HG03025 (cell line): ENCODE data around the gene SCAP.

Experiments
- ATAC-seq: cut with Tn5 transposase; IDR thresholded peaks from one replicate; pipeline ENCODE4 v1.9.1; 2021; ENCODE audit warnings: mild to moderate bottlenecking, moderate library complexity; ENCODE audit not compliant: unreplicated experiment, low FRiP score

SCAP gene

DNA sequence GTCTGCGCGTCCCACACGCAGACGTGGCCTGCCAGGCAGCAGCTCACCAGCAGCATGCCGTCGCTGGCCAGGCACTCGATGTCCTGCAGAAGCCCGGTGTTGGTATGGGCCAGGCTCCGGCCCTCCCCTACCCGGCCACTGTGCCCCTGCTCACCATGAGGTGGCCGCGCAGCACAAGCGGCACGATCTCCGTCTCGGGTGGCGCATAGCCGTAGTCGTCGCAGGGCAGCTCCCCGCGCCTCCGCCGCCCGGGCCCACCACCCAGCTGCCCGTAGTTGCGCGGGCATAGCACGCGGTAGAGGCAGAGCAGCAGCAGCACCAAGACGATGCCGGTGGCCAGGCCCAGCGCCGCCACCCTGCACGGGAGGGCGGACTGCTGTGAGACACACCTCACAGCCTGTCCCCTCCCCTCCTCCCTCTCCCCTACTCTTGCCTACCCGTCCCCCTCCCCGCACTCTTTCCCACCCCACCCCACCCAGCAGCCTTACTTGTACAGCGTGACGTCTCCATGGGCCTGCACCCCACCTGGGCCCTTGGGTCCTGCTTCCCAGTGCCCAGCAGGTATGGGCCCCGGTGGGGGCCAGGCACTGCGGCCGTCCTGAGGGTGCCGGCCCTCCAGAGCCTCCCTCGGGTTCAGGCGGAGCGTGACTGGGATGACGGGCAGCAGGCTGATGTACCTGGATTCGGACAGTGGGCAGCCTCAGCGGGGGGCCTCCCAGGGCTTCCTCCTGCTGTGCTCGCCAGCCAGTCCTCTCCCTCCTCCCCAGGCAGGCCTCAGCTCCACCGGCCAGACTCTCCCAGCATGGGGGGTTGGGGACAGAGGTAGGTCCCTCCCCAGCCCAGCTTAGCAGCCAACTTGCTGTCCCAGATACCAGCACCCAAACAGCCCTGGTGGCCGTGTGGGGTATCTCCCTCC lies 57.3 kb downstream of the SCAP start:
- no peak for ATAC-seq

- no peak for ATAC-seq
Measured at GRCh38 chr3:47416041-47416440, 59.7 kb downstream of the SCAP start.

- no peak for ATAC-seq
Measured at GRCh38 chr3:47414666-47415587, 60.8 kb downstream of the SCAP start.

GRCh38 chr3:47414161-47414564 lies 61.6 kb downstream of the SCAP start:
- ATAC-seq: no peak

GRCh38 chr3:47413751-47414150 lies 62.0 kb downstream of the SCAP start:
- ATAC-seq: no peak

DNA sequence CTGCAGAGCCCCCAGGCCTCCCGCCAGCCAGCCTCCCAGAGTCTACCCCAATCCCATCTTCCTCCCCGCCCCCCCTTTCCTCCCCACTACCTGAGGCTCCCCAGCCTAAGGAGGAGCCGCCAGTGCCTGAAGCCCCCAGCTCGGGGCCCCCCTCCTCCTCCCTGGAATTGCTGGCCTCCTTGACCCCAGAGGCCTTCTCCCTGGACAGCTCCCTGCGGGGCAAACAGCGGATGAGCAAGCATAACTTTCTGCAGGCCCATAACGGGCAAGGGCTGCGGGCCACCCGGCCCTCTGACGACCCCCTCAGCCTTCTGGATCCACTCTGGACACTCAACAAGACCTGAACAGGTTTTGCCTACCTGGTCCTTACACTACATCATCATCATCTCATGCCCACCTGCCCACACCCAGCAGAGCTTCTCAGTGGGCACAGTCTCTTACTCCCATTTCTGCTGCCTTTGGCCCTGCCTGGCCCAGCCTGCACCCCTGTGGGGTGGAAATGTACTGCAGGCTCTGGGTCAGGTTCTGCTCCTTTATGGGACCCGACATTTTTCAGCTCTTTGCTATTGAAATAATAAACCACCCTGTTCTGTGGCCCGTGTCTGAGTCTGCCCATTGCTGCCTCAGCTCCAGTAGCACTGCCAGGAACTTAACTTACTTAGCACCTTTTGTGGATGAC lies 62.8 kb downstream of the SCAP start:
- no peak for ATAC-seq

DNA sequence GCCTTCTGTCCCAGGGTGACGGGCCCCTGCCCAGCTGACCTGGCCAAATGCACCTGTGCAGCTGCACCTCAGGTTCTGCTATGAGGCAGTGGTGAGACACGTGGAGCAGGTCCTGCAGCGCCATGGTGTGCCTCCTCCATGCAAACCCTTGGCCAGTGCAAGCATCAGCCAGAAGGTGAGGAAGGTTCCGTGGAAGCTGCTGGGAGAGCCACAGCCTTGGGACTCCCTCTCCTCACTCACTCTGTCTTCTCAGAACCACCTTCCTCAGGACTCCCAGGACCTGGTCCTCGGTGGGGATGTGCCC lies 63.3 kb downstream of the SCAP start:
- ATAC-seq: no peak

GRCh38 chr3:47411696-47412452 lies 63.9 kb downstream of the SCAP start:
- ATAC-seq: no peak

GRCh38 chr3:47410801-47411646 lies 64.7 kb downstream of the SCAP start:
- no peak for ATAC-seq

GRCh38 chr3:47410417-47410720 lies 65.4 kb downstream of the SCAP start:
- ATAC-seq: no peak

GRCh38 chr3:47409688-47410416 lies 65.9 kb downstream of the SCAP start:
- no peak for ATAC-seq

- ATAC-seq: no peak
Measured at GRCh38 chr3:47409284-47409683, 66.5 kb downstream of the SCAP start.

- no peak for ATAC-seq
Measured at GRCh38 chr3:47408839-47409229, 66.9 kb downstream of the SCAP start.

DNA sequence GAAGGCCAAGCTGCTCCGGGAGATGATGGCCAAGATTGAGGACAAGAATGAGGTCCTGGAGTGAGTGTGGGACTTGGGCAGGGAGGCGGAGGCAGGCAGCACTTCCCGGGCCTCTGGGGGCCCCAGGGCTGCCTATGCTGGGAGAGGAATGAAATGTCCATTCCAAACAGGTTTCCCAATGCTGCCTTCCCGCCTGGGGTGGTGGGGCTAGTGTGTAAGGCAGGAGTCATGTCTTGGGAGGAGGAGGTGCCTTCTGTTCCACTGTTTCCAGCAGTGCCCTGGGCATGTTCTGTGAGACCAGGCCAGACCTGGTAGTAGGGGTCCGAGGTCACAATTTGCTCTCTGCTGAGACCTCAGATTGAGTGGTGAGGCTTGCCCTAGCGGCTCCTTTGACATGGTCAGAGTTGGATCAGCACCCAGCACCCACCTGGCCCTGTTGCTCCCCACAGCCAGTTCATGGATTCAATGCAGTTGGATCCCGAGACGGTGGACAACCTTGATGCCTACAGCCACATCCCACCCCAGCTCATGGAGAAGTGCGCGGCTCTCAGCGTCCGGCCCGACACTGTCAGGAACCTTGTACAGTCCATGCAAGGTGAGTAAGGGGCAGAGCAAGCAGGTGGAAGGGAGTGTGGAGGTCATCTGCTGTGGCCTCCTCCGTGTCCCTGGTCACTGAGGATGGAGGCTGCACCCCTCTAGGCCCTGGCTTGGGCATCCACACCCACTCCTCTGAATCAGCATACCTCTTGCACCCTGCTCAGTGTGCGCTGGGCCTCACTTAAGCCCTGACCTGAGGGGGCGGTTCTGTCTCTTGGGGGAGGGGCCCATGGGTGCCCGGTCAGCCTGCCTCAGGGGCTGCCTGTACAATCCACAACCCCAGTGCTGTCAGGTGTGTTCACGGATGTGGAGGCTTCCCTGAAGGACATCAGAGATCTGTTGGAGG lies 67.6 kb downstream of the SCAP start:
- ATAC-seq: no peak

DNA sequence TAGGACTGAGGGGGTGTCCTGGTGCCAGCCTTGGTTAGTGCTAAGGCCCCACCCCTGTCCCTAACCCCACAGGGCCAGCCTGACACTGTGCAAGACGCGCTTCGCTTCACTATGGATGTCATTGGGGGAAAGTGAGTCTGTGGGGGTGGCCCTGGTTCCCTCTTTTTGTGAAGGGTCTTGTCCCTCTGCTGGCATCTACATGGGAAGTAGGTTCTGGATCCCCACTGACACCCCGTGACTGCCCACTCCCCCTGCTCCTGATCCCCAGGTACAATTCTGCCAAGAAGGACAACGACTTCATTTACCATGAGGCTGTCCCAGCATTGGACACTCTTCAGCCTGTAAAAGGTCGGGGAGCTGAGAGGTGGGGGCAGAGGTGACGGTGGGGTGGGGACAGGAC lies 68.5 kb downstream of the SCAP start:
- ATAC-seq: no peak

- no peak for ATAC-seq
Measured at GRCh38 chr3:47406762-47407149, 69.0 kb downstream of the SCAP start.

DNA sequence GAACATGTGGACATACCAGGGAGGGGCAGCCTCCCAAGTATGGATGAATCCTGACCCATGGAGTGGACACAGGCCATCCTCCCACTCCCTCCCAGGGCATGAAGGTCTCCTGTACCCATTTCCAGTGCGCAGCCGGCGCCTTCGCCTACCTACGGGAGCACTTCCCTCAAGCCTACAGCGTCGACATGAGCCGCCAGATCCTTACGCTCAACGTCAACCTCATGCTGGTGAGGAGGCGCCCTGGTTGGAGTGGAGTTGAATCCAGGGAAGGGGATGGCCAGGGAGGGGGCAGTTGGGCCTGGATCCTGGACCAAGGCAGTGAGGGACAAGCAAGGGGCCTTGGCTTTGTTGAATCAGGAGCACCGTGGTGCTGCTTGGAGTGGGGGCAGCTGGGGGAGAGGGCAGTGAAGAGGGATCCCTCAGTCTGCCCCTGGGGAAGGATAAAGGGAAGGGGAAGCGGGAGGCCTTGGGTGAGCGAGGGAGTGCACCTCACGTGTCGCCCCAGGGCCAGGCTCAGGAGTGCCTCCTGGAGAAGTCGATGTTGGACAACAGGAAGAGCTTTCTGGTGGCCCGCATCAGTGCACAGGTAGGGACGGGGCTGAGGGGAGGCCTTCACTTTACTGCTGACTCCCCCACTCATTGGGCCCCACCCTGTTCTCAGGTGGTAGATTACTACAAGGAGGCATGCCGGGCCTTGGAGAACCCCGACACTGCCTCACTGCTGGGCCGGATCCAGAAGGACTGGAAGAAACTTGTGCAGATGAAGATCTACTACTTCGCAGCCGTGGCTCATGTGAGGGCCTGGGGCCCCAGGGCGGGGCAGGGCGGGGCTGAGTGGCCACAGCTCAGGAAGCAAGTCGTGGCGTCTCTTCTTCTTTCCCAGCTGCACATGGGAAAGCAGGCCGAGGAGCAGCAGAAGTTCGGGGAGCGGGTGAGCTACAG lies 69.7 kb downstream of the SCAP start:
- ATAC-seq: no peak
